WTC11 (cell line): ENCODE data around the gene ADAMTS12. TPM values are rescaled to one million over a fixed set of nuclear protein-coding genes. Genes with fewer than 3 reads are reported as not detected.

Experiments used
- ATAC-seq: fragments of 200-7000 bp; cut with Tn5 transposase; 2 replicates; pipeline ENCODE4 v1.10.0; 2021; ENCODE audit warnings: mild to moderate bottlenecking, moderate library complexity
- CTCF ChIA-PET: fragments of 300-600 bp; sonication (Branson Sonifier 250); formaldehyde crosslinking; loops from one replicate; lab custom pipeline; 2021; ENCODE audit warnings: antibody characterized with exemption; lab: Charles Lee
- POLR2A ChIA-PET: fragments of 350-600 bp; sonication (Branson Sonifier 250); formaldehyde crosslinking; loops from one replicate; lab custom pipeline; 2021; ENCODE audit warnings: antibody characterized with exemption; lab: Charles Lee
- DNase-seq: peaks from one replicate; pipeline ENCODE4 v3.0.0; 2021; ENCODE audit warnings: low spot score
- H3K27ac Mint-ChIP-seq: 2 replicates; pipeline ENCODE4 v1.8.0; 2021; ENCODE audit warnings: mixed read lengths
- H3K27me3 Mint-ChIP-seq: 2 replicates; pipeline ENCODE4 v1.8.0; 2021; ENCODE audit warnings: low read depth, mild to moderate bottlenecking, moderate library complexity, mixed read lengths
- H3K36me3 Mint-ChIP-seq: 2 replicates; pipeline ENCODE4 v1.8.0; 2021; ENCODE audit warnings: mixed read lengths
- H3K4me1 Mint-ChIP-seq: 2 replicates; pipeline ENCODE4 v1.8.0; 2022; ENCODE audit warnings: mixed read lengths
- H3K4me3 Mint-ChIP-seq: 2 replicates; pipeline ENCODE4 v1.8.0; 2021; ENCODE audit warnings: mild to moderate bottlenecking, moderate library complexity, mixed read lengths
- H3K9me3 Mint-ChIP-seq: 2 replicates; pipeline ENCODE4 v1.8.0; 2021; ENCODE audit warnings: mixed read lengths
- CREB1 ChIP-seq: sonication (generic); formaldehyde crosslinking; IDR thresholded peaks from 2 replicates; pipeline ENCODE4 v1.8.0; 2023; ENCODE audit warnings: mild to moderate bottlenecking, missing genetic modification reagents
- EMX1 ChIP-seq: fragments of 250-450 bp; sonication (Bioruptor Pico); IDR thresholded peaks from 2 replicates; pipeline ENCODE4 v1.8.0; 2021; ENCODE audit warnings: mild to moderate bottlenecking
- ESRRA ChIP-seq: sonication (generic); formaldehyde crosslinking; IDR thresholded peaks from 2 replicates; pipeline ENCODE4 v1.8.1; 2022; ENCODE audit warnings: mild to moderate bottlenecking, missing genetic modification reagents, borderline replicate concordance
- HMGA2 ChIP-seq: fragments of 250-450 bp; sonication (Bioruptor Pico); IDR thresholded peaks from 2 replicates; pipeline ENCODE4 v1.4.0; 2021; ENCODE audit warnings: mild to moderate bottlenecking, moderate library complexity
- NR2C2 ChIP-seq: sonication (generic); formaldehyde crosslinking; IDR thresholded peaks from 2 replicates; pipeline ENCODE4 v1.8.0; 2022; ENCODE audit warnings: mild to moderate bottlenecking, missing genetic modification reagents
- NR3C1 ChIP-seq: sonication (generic); formaldehyde crosslinking; conservative IDR thresholded peaks from 2 replicates; pipeline ENCODE4 v1.8.1; 2023; ENCODE audit warnings: low read depth, mild to moderate bottlenecking, missing genetic modification reagents
- SP1 ChIP-seq: sonication (generic); formaldehyde crosslinking; conservative IDR thresholded peaks from 2 replicates; pipeline ENCODE4 v1.8.1; 2022; ENCODE audit warnings: missing genetic modification reagents
- TP53 ChIP-seq: sonication (generic); formaldehyde crosslinking; IDR thresholded peaks from 2 replicates; pipeline ENCODE4 v1.8.1; 2023; ENCODE audit warnings: mild to moderate bottlenecking, missing genetic modification reagents
- ZNF138 ChIP-seq: sonication (generic); formaldehyde crosslinking; conservative IDR thresholded peaks from 2 replicates; pipeline ENCODE4 v1.8.1; 2022; ENCODE audit warnings: mild to moderate bottlenecking, moderate library complexity, missing genetic modification reagents
- ZNF317 ChIP-seq: sonication (generic); formaldehyde crosslinking; IDR thresholded peaks from 2 replicates; pipeline ENCODE4 v1.8.1; 2023; ENCODE audit warnings: low read depth, mild to moderate bottlenecking, moderate library complexity, missing genetic modification reagents, borderline replicate concordance
- ZNF396 ChIP-seq: fragments of 250-450 bp; sonication (Bioruptor Pico); IDR thresholded peaks from 2 replicates; pipeline ENCODE4 v1.8.0; 2021; ENCODE audit warnings: mild to moderate bottlenecking, moderate library complexity, borderline replicate concordance
- total RNA-seq: library from RNA; stranded (reverse); gene quantifications from 3 replicates; pipeline ENCODE4 v1.2.3, GENCODE V29; 2021
- TF ChIP-seq, protein P1 (sequence below): sonication (generic); formaldehyde crosslinking; IDR thresholded peaks from 2 replicates; pipeline ENCODE4 v1.8.0; 2023; ENCODE audit warnings: missing genetic modification reagents, mild to moderate bottlenecking, borderline replicate concordance
- TF ChIP-seq, protein P2 (sequence below): sonication (generic); formaldehyde crosslinking; IDR thresholded peaks from 2 replicates; pipeline ENCODE4 v1.8.0; 2022; ENCODE audit warnings: mild to moderate bottlenecking, missing genetic modification reagents
- TF ChIP-seq, protein P3 (sequence below): fragments of 250-450 bp; sonication (Bioruptor Pico); IDR thresholded peaks from 2 replicates; pipeline ENCODE4 v2.1.2; 2022; ENCODE audit warnings: mild to moderate bottlenecking, moderate library complexity
- TF ChIP-seq, protein P4 (sequence below): fragments of 250-450 bp; sonication (Bioruptor Pico); IDR thresholded peaks from 2 replicates; pipeline ENCODE4 v1.9.0; 2021; ENCODE audit warnings: moderate library complexity, mild to moderate bottlenecking, inconsistent platforms, borderline replicate concordance
- TF ChIP-seq, protein P5 (sequence below): sonication (generic); formaldehyde crosslinking; IDR thresholded peaks from 2 replicates; pipeline ENCODE4 v1.8.1; 2022; ENCODE audit warnings: mild to moderate bottlenecking, missing genetic modification reagents, moderate library complexity, borderline replicate concordance
- TF ChIP-seq, protein P6 (sequence below): sonication (generic); formaldehyde crosslinking; IDR thresholded peaks from 2 replicates; pipeline ENCODE4 v1.8.0; 2023; ENCODE audit warnings: missing genetic modification reagents
- TF ChIP-seq, protein P7 (sequence below): sonication (generic); formaldehyde crosslinking; IDR thresholded peaks from 2 replicates; pipeline ENCODE4 v1.8.1; 2023; ENCODE audit warnings: mild to moderate bottlenecking, moderate library complexity, missing genetic modification reagents
- TF ChIP-seq, protein P8 (sequence below): sonication (generic); formaldehyde crosslinking; IDR thresholded peaks from 2 replicates; pipeline ENCODE4 v1.8.0; 2023; ENCODE audit warnings: mild to moderate bottlenecking, missing genetic modification reagents

Gene ADAMTS12
- total RNA-seq, 1 experiment from 2014 or later = 13.5 TPM

DNA sequence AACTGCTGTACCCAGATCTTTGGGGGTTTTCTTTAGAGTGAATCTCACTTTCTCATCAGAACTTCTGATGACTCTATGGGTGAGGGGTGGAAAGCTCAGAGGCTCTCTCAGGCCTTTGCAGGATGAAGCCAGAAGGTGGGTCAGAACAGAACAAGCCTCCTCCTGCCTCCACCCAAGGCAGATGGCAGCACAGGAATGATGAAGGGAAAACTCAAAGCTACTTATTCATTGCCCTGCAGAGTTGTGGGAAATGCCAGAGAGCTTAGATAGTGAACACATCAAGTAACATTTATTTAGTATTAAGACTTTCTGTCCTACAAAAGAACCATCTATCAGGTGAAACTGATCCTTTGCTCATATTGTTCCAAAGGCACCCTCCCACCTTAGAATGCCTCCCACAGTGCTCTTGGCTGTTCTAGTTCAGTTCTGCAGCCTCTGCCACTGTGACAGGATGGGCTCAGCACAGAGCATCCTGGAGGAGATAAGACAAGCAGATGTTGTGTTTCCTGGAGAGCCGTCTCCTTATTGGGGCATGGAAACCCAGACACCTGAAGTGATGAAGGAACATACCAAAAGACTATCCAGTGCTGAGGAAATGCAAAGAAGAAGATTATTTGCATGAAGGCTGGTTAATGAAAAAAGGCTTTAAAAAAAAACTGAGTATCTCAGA is 146.6 kb downstream of the ADAMTS12 start (continued):
- TF ChIP-seq, protein P1, sequence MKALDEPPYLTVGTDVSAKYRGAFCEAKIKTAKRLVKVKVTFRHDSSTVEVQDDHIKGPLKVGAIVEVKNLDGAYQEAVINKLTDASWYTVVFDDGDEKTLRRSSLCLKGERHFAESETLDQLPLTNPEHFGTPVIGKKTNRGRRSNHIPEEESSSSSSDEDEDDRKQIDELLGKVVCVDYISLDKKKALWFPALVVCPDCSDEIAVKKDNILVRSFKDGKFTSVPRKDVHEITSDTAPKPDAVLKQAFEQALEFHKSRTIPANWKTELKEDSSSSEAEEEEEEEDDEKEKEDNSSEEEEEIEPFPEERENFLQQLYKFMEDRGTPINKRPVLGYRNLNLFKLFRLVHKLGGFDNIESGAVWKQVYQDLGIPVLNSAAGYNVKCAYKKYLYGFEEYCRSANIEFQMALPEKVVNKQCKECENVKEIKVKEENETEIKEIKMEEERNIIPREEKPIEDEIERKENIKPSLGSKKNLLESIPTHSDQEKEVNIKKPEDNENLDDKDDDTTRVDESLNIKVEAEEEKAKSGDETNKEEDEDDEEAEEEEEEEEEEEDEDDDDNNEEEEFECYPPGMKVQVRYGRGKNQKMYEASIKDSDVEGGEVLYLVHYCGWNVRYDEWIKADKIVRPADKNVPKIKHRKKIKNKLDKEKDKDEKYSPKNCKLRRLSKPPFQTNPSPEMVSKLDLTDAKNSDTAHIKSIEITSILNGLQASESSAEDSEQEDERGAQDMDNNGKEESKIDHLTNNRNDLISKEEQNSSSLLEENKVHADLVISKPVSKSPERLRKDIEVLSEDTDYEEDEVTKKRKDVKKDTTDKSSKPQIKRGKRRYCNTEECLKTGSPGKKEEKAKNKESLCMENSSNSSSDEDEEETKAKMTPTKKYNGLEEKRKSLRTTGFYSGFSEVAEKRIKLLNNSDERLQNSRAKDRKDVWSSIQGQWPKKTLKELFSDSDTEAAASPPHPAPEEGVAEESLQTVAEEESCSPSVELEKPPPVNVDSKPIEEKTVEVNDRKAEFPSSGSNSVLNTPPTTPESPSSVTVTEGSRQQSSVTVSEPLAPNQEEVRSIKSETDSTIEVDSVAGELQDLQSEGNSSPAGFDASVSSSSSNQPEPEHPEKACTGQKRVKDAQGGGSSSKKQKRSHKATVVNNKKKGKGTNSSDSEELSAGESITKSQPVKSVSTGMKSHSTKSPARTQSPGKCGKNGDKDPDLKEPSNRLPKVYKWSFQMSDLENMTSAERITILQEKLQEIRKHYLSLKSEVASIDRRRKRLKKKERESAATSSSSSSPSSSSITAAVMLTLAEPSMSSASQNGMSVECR (CRISPR knock-in tag) = no peak
- TF ChIP-seq SP1 (CRISPR knock-in tag) = no peak
- TF ChIP-seq NR3C1 = no peak
- TF ChIP-seq, protein P2, sequence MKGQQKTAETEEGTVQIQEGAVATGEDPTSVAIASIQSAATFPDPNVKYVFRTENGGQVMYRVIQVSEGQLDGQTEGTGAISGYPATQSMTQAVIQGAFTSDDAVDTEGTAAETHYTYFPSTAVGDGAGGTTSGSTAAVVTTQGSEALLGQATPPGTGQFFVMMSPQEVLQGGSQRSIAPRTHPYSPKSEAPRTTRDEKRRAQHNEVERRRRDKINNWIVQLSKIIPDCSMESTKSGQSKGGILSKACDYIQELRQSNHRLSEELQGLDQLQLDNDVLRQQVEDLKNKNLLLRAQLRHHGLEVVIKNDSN = no peak
- TF ChIP-seq TP53 = no peak
- TF ChIP-seq, protein P3, sequence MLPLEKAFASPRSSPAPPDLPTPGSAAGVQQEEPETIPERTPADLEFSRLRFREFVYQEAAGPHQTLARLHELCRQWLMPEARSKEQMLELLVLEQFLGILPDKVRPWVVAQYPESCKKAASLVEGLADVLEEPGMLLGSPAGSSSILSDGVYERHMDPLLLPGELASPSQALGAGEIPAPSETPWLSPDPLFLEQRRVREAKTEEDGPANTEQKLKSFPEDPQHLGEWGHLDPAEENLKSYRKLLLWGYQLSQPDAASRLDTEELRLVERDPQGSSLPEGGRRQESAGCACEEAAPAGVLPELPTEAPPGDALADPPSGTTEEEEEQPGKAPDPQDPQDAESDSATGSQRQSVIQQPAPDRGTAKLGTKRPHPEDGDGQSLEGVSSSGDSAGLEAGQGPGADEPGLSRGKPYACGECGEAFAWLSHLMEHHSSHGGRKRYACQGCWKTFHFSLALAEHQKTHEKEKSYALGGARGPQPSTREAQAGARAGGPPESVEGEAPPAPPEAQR (CRISPR knock-in tag) = no peak
- TF ChIP-seq, protein P4, sequence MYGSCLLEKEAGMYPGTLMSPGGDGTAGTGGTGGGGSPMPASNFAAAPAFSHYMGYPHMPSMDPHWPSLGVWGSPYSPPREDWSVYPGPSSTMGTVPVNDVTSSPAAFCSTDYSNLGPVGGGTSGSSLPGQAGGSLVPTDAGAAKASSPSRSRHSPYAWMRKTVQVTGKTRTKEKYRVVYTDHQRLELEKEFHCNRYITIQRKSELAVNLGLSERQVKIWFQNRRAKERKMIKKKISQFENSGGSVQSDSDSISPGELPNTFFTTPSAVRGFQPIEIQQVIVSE (CRISPR knock-in tag) = no peak
- TF ChIP-seq HMGA2 = no peak
- no peak for TF ChIP-seq CREB1
- TF ChIP-seq, all 79 proteins: peak for 0

DNA sequence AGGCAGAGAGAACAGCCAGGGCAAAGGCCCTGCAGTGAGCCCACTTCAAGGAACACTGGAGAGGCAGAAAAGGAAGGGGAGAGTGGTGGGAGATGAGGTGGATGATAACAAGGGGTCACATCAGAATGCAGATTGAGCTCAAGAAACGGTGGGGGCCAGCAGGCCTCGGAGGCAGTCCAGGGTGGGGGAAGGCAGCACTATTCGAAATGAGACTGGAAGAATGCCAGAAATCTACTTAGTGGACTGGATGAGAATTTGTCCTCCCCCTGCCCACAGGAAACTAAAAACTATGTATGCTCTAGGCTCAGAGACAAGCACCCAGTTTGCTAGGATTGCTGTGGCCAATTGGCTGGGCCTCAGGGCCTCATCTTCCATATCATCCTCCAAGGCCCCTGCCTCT is 148.7 kb downstream of the ADAMTS12 start:
- ChIA-PET CTCF (no interaction called here), POLR2A (no interaction called here)
- Mint-ChIP-seq H3K27ac (peak overlapping the region; percentile 5; the same call in 1 of the 2 replicates), H3K27me3 (no peaks in the 10 kb centered on the region), H3K9me3 (no peaks in the 10 kb centered on the region), H3K36me3 (no peaks in the 10 kb centered on the region), H3K4me1 (peaks cover 16% of the 10 kb centered on the region), H3K4me3 (no peak overlapping the region)
- TF ChIP-seq, protein P5, sequence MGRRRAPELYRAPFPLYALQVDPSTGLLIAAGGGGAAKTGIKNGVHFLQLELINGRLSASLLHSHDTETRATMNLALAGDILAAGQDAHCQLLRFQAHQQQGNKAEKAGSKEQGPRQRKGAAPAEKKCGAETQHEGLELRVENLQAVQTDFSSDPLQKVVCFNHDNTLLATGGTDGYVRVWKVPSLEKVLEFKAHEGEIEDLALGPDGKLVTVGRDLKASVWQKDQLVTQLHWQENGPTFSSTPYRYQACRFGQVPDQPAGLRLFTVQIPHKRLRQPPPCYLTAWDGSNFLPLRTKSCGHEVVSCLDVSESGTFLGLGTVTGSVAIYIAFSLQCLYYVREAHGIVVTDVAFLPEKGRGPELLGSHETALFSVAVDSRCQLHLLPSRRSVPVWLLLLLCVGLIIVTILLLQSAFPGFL = no peak
- TF ChIP-seq, protein P6, sequence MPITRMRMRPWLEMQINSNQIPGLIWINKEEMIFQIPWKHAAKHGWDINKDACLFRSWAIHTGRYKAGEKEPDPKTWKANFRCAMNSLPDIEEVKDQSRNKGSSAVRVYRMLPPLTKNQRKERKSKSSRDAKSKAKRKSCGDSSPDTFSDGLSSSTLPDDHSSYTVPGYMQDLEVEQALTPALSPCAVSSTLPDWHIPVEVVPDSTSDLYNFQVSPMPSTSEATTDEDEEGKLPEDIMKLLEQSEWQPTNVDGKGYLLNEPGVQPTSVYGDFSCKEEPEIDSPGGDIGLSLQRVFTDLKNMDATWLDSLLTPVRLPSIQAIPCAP = no peak
- TF ChIP-seq, protein P7, sequence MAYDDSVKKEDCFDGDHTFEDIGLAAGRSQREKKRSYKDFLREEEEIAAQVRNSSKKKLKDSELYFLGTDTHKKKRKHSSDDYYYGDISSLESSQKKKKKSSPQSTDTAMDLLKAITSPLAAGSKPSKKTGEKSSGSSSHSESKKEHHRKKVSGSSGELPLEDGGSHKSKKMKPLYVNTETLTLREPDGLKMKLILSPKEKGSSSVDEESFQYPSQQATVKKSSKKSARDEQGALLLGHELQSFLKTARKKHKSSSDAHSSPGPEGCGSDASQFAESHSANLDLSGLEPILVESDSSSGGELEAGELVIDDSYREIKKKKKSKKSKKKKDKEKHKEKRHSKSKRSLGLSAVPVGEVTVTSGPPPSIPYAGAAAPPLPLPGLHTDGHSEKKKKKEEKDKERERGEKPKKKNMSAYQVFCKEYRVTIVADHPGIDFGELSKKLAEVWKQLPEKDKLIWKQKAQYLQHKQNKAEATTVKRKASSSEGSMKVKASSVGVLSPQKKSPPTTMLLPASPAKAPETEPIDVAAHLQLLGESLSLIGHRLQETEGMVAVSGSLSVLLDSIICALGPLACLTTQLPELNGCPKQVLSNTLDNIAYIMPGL (CRISPR knock-in tag) = no peak
- no peak for TF ChIP-seq NR2C2
- TF ChIP-seq, protein P2 = no peak
- TF ChIP-seq, protein P8, sequence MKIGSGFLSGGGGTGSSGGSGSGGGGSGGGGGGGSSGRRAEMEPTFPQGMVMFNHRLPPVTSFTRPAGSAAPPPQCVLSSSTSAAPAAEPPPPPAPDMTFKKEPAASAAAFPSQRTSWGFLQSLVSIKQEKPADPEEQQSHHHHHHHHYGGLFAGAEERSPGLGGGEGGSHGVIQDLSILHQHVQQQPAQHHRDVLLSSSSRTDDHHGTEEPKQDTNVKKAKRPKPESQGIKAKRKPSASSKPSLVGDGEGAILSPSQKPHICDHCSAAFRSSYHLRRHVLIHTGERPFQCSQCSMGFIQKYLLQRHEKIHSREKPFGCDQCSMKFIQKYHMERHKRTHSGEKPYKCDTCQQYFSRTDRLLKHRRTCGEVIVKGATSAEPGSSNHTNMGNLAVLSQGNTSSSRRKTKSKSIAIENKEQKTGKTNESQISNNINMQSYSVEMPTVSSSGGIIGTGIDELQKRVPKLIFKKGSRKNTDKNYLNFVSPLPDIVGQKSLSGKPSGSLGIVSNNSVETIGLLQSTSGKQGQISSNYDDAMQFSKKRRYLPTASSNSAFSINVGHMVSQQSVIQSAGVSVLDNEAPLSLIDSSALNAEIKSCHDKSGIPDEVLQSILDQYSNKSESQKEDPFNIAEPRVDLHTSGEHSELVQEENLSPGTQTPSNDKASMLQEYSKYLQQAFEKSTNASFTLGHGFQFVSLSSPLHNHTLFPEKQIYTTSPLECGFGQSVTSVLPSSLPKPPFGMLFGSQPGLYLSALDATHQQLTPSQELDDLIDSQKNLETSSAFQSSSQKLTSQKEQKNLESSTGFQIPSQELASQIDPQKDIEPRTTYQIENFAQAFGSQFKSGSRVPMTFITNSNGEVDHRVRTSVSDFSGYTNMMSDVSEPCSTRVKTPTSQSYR (CRISPR knock-in tag) = no peak
- TF ChIP-seq ESRRA = no peak
- no peak for TF ChIP-seq ZNF317 (CRISPR knock-in tag)
- no peak for TF ChIP-seq EMX1 (CRISPR knock-in tag)
- no peak for TF ChIP-seq ZNF396 (CRISPR knock-in tag)
- no peak for TF ChIP-seq ZNF138 (CRISPR knock-in tag)
- no peak for TF ChIP-seq CREB1
- ATAC-seq (no peak), DNase-seq (no peak)
